NCI-H1048 (cell line): ENCODE data around the gene KCNQ4.

Experiments used
- DNase-seq: peaks from one replicate; lab custom pipeline; 2025; lab: John Stamatoyannopoulos, UW

The KCNQ4 gene

GRCh38 chr1:40777224-40777970 is 6.2 kb upstream of the KCNQ4 start:
- no peak for DNase-seq

- DNase-seq: no peak
Measured at GRCh38 chr1:40780678-40781607, 2.6 kb upstream of the KCNQ4 start.

- DNase-seq: no peak
Measured at GRCh38 chr1:40781608-40781971, 2.0 kb upstream of the KCNQ4 start.

- DNase-seq: no peak
Measured at GRCh38 chr1:40782371-40782956, 1.1 kb upstream of the KCNQ4 start.

GRCh38 chr1:40784141-40784770 is 669 bp downstream of the KCNQ4 start:
- DNase-seq: no peak

- DNase-seq: no peak
Measured at GRCh38 chr1:40784771-40785151, 1.2 kb downstream of the KCNQ4 start.

- DNase-seq: no peak
Measured at GRCh38 chr1:40785446-40785845, 1.9 kb downstream of the KCNQ4 start.

GRCh38 chr1:40786171-40786994 is 2.8 kb downstream of the KCNQ4 start:
- no peak for DNase-seq

- no peak for DNase-seq
Measured at GRCh38 chr1:40786995-40787705, 3.6 kb downstream of the KCNQ4 start.

- DNase-seq: no peak
Measured at GRCh38 chr1:40787737-40788560, 4.4 kb downstream of the KCNQ4 start.

GRCh38 chr1:40788561-40789341 is 5.2 kb downstream of the KCNQ4 start:
- DNase-seq: no peak

- DNase-seq: no peak
Measured at GRCh38 chr1:40789342-40789598, 5.7 kb downstream of the KCNQ4 start.

- DNase-seq: no peak
Measured at GRCh38 chr1:40789661-40790430, 6.3 kb downstream of the KCNQ4 start.

- DNase-seq: no peak
Measured at GRCh38 chr1:40792036-40792435, 8.4 kb downstream of the KCNQ4 start.

- DNase-seq: no peak
Measured at GRCh38 chr1:40793617-40794016, 10.0 kb downstream of the KCNQ4 start.

GRCh38 chr1:40794048-40794447 is 10.5 kb downstream of the KCNQ4 start:
- no peak for DNase-seq

GRCh38 chr1:40794974-40795715 is 11.6 kb downstream of the KCNQ4 start:
- no peak for DNase-seq
